ENCODE results near the gene KCNK6. TPM values are rescaled to one million over a fixed set of nuclear protein-coding genes. Genes with fewer than 3 reads are reported as not detected.

KCNK6 gene
- total RNA-seq, 2 experiments from 2014 or later: 13.5 to 13.7 TPM

Other genes with a start within 250 kb of the KCNK6 start
- gene DPF1, start 95.6 kb upstream of the KCNK6 start, total RNA-seq: under 1 TPM; 0.16 to 0.29 TPM
- gene PPP1R14A, start 63.5 kb upstream of the KCNK6 start, total RNA-seq: not detected
- 10 to 100 TPM; 31.5 to 35.1 TPM for gene SPINT2, start 55.3 kb upstream of the KCNK6 start, total RNA-seq
- gene C19orf33, start 15.6 kb upstream of the KCNK6 start, total RNA-seq: not detected
- 10 to 100 TPM; 66.6 to 72.3 TPM for gene YIF1B, start 3.9 kb upstream of the KCNK6 start, total RNA-seq
- gene CATSPERG, start 16.0 kb downstream of the KCNK6 start, total RNA-seq: 10 to 100 TPM; 10.7 to 11.3 TPM
- 100 to 1,000 TPM; 173 to 187 TPM for gene PSMD8, start 54.7 kb downstream of the KCNK6 start, total RNA-seq
- gene GGN, start 68.2 kb downstream of the KCNK6 start, total RNA-seq: not detected
- 1 to 10 TPM in 1 of 2 experiments, under 1 TPM in 1; 0.90 to 1.3 TPM for gene SPRED3, start 68.9 kb downstream of the KCNK6 start, total RNA-seq
- gene FAM98C, start 83.2 kb downstream of the KCNK6 start, total RNA-seq: 10 to 100 TPM; 21.0 to 25.9 TPM
- gene RASGRP4, start 106.4 kb downstream of the KCNK6 start, total RNA-seq: under 1 TPM; 0.42 to 0.50 TPM
- gene RYR1, start 113.8 kb downstream of the KCNK6 start, total RNA-seq: under 1 TPM; 0.42 to 0.83 TPM